Upper lobe of left lung (tissue), 6 donors: ENCODE measurements around the gene CATSPERZ. TPM values are rescaled to one million over a fixed set of nuclear protein-coding genes. Genes with fewer than 3 reads are reported as not detected.

Source experiments
- ATAC-seq, 2 donors: fragments of 200-7000 bp; cut with Tn5 transposase; one replicate each; pipeline ENCODE4 v1.9.1; 2022; ENCODE audit warnings: mild to moderate bottlenecking in 2 of 2, moderate library complexity in 2 of 2; ENCODE audit not compliant: low FRiP score in 2 of 2
- DNase-seq, 2 donors: peaks; one replicate each; pipeline ENCODE4 v3.0.0-alpha.2; 2019 to 2020
- H3K27ac ChIP-seq, 4 donors: fragments of 200-600 bp; sonication (generic); one replicate each; pipeline ENCODE4 v1.5.1; 2016 to 2019
- H3K27me3 ChIP-seq, 4 donors: fragments of 200-600 bp; sonication (generic); one replicate each; pipeline ENCODE4 v1.5.1; 2017 to 2019
- H3K36me3 ChIP-seq, 4 donors: fragments of 200-600 bp; sonication (generic); one replicate each; pipeline ENCODE4 v1.5.1; 2016 to 2019
- H3K4me1 ChIP-seq, 4 donors: fragments of 200-600 bp; sonication (generic); one replicate each; pipeline ENCODE4 v1.5.1; 2018 to 2019
- H3K4me3 ChIP-seq, 4 donors: fragments of 200-600 bp; sonication (generic); one replicate each; pipeline ENCODE4 v1.5.1; 2017 to 2019; ENCODE audit warnings: mild to moderate bottlenecking in 2 of 4, moderate library complexity in 1 of 4
- H3K9me3 ChIP-seq, 4 donors: fragments of 200-600 bp; sonication (generic); one replicate each; pipeline ENCODE4 v1.5.1; 2018 to 2019
- CTCF ChIP-seq, 6 experiments: fragments of 450-650 bp in 4 of 6; fragments of 200-600 bp in 2 of 6; sonication (generic) in 2 of 6; IDR thresholded peaks; one replicate each; pipeline ENCODE4 v1.5.1; 2016 to 2019; ENCODE audit warnings: antibody characterized with exemption in 6 of 6
- EP300 ChIP-seq, 4 donors: sonication (generic); formaldehyde crosslinking; IDR thresholded peaks; one replicate each; pipeline ENCODE4 v1.5.1; 2017; ENCODE audit warnings: antibody characterized with exemption in 4 of 4, control low read depth in 2 of 4
- POLR2A ChIP-seq, 4 donors: fragments of 450-650 bp; IDR thresholded peaks; one replicate each; pipeline ENCODE4 v1.5.1; 2016 to 2017; ENCODE audit warnings: antibody characterized with exemption in 4 of 4, mild to moderate bottlenecking in 2 of 4
- POLR2AphosphoS5 ChIP-seq, 2 donors: sonication (generic); formaldehyde crosslinking; IDR thresholded peaks; one replicate each; pipeline ENCODE4 v1.5.1; 2017; ENCODE audit warnings: antibody characterized with exemption in 2 of 2
- WGBS, 2 donors: methylation state at CpG; one replicate each; pipeline ENCODE4 v1.1.5; 2017 to 2018; 5-methylcytosine and 5-hydroxymethylcytosine counted together
- total RNA-seq, 6 donors: library from RNA; depleted of rRNA in 4 of 6; stranded (reverse); fragments of >200 nt in 4 of 6; gene quantifications; one replicate each; pipeline versions ENCODE4 v1.1.0 to v1.2.1, GENCODE V29; 2016 to 2021
- donor health status: DM: no; HTN: no; CAD: no; lungs with moderate emphysema.
- donor health status: DM: no; HTN: yes; CAD: no; lungs with severe emphysema.

The CATSPERZ gene
- total RNA-seq, 6 donors from 2014 or later = 0.51 to 62.9 (median 2.5) TPM; not detected in 2

DNA sequence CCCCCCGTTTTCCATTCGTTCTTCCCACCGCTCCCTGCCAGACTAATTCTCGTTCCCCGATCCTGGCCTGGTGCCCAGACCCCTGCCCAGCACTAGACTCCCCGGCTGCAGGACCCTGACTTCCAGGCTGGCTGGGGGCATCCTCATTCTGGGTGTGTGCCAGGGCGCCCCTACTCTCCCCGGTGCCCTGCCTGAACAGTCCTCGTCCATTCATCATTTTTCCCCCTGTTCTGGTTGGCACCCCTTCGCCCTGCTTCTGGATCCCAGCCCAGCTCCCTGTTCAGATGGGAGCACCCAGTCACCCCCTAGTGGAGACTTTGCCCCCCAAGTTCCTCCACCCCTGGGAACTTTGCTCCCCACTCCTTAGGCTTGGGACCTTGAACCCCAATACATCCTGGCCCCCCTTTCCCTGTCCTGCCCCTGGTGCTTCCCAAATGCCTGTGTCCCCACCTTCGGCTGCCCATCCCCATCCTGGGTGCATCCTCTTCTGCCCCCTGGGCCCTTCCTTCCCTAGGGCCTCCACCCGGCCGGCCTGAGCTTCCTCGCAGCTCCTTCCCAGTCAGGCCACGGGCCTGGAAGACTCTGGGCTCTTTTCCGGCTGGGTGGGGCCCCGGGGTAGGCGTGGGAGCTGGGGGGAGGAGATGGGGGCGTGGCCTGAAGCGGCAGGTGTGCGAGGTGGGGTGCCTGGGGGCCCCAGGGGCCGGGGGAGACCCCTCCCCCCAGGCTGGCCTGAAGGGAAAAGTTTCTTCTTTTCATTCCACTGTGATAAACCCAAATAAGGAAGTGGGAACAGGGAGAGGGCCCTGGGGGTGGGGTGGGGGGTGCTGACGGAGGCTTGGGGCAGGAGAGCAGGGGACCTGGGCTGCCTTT, 47.9 kb upstream of the CATSPERZ start:
- Histone ChIP-seq H3K36me3 (peaks cover 5 to 30% (median 29%) of the 10 kb centered on the region in 4 donors), H3K27ac (peak overlapping the region; percentile 59 to 82 (median 80)), H3K4me1 (peaks cover 26 to 44% (median 35%) of the 10 kb centered on the region in 4 donors), H3K27me3 (no peaks in the 10 kb centered on the region), H3K9me3 (no peaks in the 10 kb centered on the region), H3K4me3 (peak overlapping the region; percentile 56 to 96 (median 87))
- 2 to 4% methylated on average over 21 to 23 of the region's 23 CpGs for WGBS, 2 donors
- TF ChIP-seq CTCF (IDR thresholded peaks at IDR 0.05) = peak in 5 of 6 experiments; percentile 23 to 47 (median 34)
- TF ChIP-seq EP300 (IDR thresholded peaks at IDR 0.05) = no peak
- peak in 1 of 4 donors; percentile 28 for TF ChIP-seq POLR2A (IDR thresholded peaks at IDR 0.05)
- peak in 1 of 2 donors; percentile 23 for TF ChIP-seq POLR2AphosphoS5 (IDR thresholded peaks at IDR 0.05)
- ATAC-seq = peak; percentile 9 to 49
- peak; percentile 70 to 87 for DNase-seq

DNA sequence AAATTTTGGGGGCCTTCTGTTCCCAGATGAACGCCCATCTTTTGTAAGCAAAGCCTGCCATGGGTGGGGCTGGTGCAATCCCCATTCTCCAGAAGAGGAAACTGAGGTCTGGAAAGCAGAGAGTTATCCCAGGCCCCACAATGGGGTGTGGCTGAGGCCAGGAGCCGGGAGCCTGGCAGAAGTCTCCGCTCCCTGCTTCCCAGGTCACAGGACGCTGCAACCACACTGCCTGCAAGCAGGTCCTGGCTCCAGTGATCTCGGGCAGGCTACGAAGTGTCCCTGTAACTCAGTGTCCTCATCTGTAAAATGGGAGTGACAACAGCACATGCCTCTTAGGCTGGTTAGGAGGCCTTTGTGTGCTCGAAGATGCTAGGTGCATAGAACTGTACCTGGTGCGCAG, 47.1 kb upstream of the CATSPERZ start:
- DNase-seq = peak in 1 of 2 donors; percentile 34
- no peak for ATAC-seq
- H3K36me3 ChIP-seq = peaks cover 5 to 39% (median 34%) of the 10 kb centered on the region in 4 donors
- 73 to 88% methylated on average over 5 to 8 of the region's 8 CpGs for WGBS, 2 donors
- H3K9me3 ChIP-seq = no peaks in the 10 kb centered on the region
- TF ChIP-seq POLR2AphosphoS5 (IDR thresholded peaks at IDR 0.05) (no peak), EP300 (IDR thresholded peaks at IDR 0.05) (no peak), CTCF (IDR thresholded peaks at IDR 0.05) (no peak)
- peak overlapping the region in 2 of 4 donors; percentile 81 to 82 for H3K27ac ChIP-seq
- peak overlapping the region in 2 of 4 donors; percentile 56 to 96 for H3K4me3 ChIP-seq
- peaks cover 20 to 38% (median 29%) of the 10 kb centered on the region in 4 donors for H3K4me1 ChIP-seq
- no peaks in the 10 kb centered on the region for H3K27me3 ChIP-seq

GRCh38 chr11:64253481-64253880, 46.7 kb upstream of the CATSPERZ start:
- DNase-seq = no peak
- Histone ChIP-seq H3K4me1 (peaks cover 20 to 37% (median 28%) of the 10 kb centered on the region in 4 donors), H3K4me3 (no peak overlapping the region), H3K36me3 (peaks cover 7 to 43% (median 38%) of the 10 kb centered on the region in 4 donors), H3K9me3 (no peaks in the 10 kb centered on the region), H3K27me3 (no peaks in the 10 kb centered on the region), H3K27ac (peak overlapping the region in 1 of 4 donors; percentile 4)
- TF ChIP-seq POLR2A (IDR thresholded peaks at IDR 0.05) (no peak), POLR2AphosphoS5 (IDR thresholded peaks at IDR 0.05) (no peak), EP300 (IDR thresholded peaks at IDR 0.05) (no peak), CTCF (IDR thresholded peaks at IDR 0.05) (no peak)
- WGBS, 2 donors = 56 to 59% methylated on average over 2 to 5 of the region's 5 CpGs
- no peak for ATAC-seq

GRCh38 chr11:64254326-64254725, 45.8 kb upstream of the CATSPERZ start:
- Histone ChIP-seq H3K36me3 (peaks cover 11 to 51% (median 46%) of the 10 kb centered on the region in 4 donors), H3K9me3 (no peaks in the 10 kb centered on the region), H3K4me1 (peaks cover 20 to 37% (median 28%) of the 10 kb centered on the region in 4 donors), H3K4me3 (no peak overlapping the region), H3K27ac (peak overlapping the region in 1 of 4 donors; percentile 4), H3K27me3 (no peaks in the 10 kb centered on the region)
- no peak for ATAC-seq
- peak in 1 of 2 donors; percentile 77 for DNase-seq
- TF ChIP-seq CTCF (IDR thresholded peaks at IDR 0.05) = no peak
- no peak for TF ChIP-seq POLR2A (IDR thresholded peaks at IDR 0.05)
- no peak for TF ChIP-seq EP300 (IDR thresholded peaks at IDR 0.05)
- no peak for TF ChIP-seq POLR2AphosphoS5 (IDR thresholded peaks at IDR 0.05)
- WGBS, 2 donors = 76% methylated on average over 7 of the region's 7 CpGs; no CpG with 5 or more reads in 1 of the 2 donors
